Neural progenitor cell (in vitro differentiated cells): ENCODE measurements around the gene ARSA. TPM values are rescaled to one million over a fixed set of nuclear protein-coding genes. Genes with fewer than 3 reads are reported as not detected.
"Not testable (repeated sequence)": the region's sequence is repeated elsewhere in the genome, so short reads cannot be mapped to it uniquely, and the experiment has no call there.

Experiments
- DNase-seq: peaks from one replicate; pipeline ENCODE4 v3.0.0-alpha.2; 2016; ENCODE audit warnings: low spot score
- H2AFZ ChIP-seq: fragments of 200-600 bp; sonication (generic); replicated peaks from 2 replicates; pipeline ENCODE4 v1.6.1; 2016; ENCODE audit warnings: antibody characterized with exemption
- H3F3A ChIP-seq: fragments of 200-600 bp; sonication (generic); 2 replicates; pipeline ENCODE4 v1.6.1; 2016; ENCODE audit warnings: antibody characterized with exemption, low read depth
- H3K27ac ChIP-seq: fragments of 200-600 bp; sonication (generic); 2 replicates; pipeline ENCODE4 v1.5.1; 2016; ENCODE audit warnings: mild to moderate bottlenecking
- H3K27me3 ChIP-seq: fragments of 200-600 bp; sonication (generic); 2 replicates; pipeline ENCODE4 v1.6.1; 2016; ENCODE audit warnings: mild to moderate bottlenecking, moderate library complexity
- H3K36me3 ChIP-seq: fragments of 200-600 bp; sonication (generic); 2 replicates; pipeline ENCODE4 v1.5.1; 2016
- H3K4me1 ChIP-seq: fragments of 200-600 bp; sonication (generic); 2 replicates; pipeline ENCODE4 v1.6.1; 2016; ENCODE audit warnings: mixed run types
- H3K4me2 ChIP-seq: fragments of 200-600 bp; sonication (generic); 2 replicates; pipeline ENCODE4 v1.6.1; 2016
- H3K4me3 ChIP-seq: fragments of 200-600 bp; sonication (generic); 2 replicates; pipeline ENCODE4 v1.5.1; 2016
- H3K79me2 ChIP-seq: fragments of 200-600 bp; sonication (generic); 2 replicates; pipeline ENCODE4 v1.6.1; 2016; ENCODE audit warnings: low read depth
- H3K9ac ChIP-seq: fragments of 200-600 bp; sonication (generic); 2 replicates; pipeline ENCODE4 v1.6.1; 2016
- H3K9me3 ChIP-seq: fragments of 200-600 bp; sonication (generic); 2 replicates; pipeline ENCODE4 v1.5.1; 2016; ENCODE audit warnings: low read depth
- H4K20me1 ChIP-seq: fragments of 200-600 bp; sonication (generic); 2 replicates; pipeline ENCODE4 v1.6.1; 2016; ENCODE audit warnings: low read depth
- H3K27ac Mint-ChIP-seq: 3 replicates; pipeline ENCODE4 v1.8.0; 2021; ENCODE audit warnings: mixed read lengths
- H3K27me3 Mint-ChIP-seq: 2 replicates; pipeline ENCODE4 v1.8.0; 2022; ENCODE audit warnings: low read depth, mild to moderate bottlenecking, inconsistent platforms, moderate library complexity, mixed read lengths; ENCODE audit not compliant: insufficient read depth
- H3K36me3 Mint-ChIP-seq: 3 replicates; pipeline ENCODE4 v1.8.0; 2021; ENCODE audit warnings: mixed read lengths
- H3K4me1 Mint-ChIP-seq: 3 replicates; pipeline ENCODE4 v1.8.0; 2021; ENCODE audit warnings: mixed read lengths
- H3K4me3 Mint-ChIP-seq: 3 replicates; pipeline ENCODE4 v1.8.0; 2021; ENCODE audit warnings: mild to moderate bottlenecking, moderate library complexity, mixed read lengths
- H3K9me3 Mint-ChIP-seq: 3 replicates; pipeline ENCODE4 v1.8.0; 2020; ENCODE audit warnings: mixed read lengths
- EZH2 ChIP-seq: fragments of 200-600 bp; sonication (generic); IDR thresholded peaks from 2 replicates; pipeline ENCODE4 v1.6.1; 2017; ENCODE audit warnings: antibody characterized with exemption, mild to moderate bottlenecking, moderate library complexity
- EZH2phosphoT487 ChIP-seq: fragments of 200-600 bp; sonication (generic); IDR thresholded peaks from 2 replicates; pipeline ENCODE4 v1.6.1; 2017; ENCODE audit warnings: antibody characterized with exemption
- total RNA-seq: library from RNA; depleted of rRNA; stranded (reverse); fragments of >200 nt; gene quantifications from 2 replicates; pipeline ENCODE4 v1.2.3, GENCODE V29; 2015; ENCODE audit warnings: low replicate concordance
- TF ChIP-seq, protein P1 (sequence below): fragments of 200-600 bp; sonication (generic); IDR thresholded peaks from 2 replicates; pipeline ENCODE4 v1.5.1; 2017; ENCODE audit warnings: antibody characterized with exemption, mild to moderate bottlenecking

The ARSA gene
- total RNA-seq, 1 donor from 2014 or later = 4.2 TPM

DNA sequence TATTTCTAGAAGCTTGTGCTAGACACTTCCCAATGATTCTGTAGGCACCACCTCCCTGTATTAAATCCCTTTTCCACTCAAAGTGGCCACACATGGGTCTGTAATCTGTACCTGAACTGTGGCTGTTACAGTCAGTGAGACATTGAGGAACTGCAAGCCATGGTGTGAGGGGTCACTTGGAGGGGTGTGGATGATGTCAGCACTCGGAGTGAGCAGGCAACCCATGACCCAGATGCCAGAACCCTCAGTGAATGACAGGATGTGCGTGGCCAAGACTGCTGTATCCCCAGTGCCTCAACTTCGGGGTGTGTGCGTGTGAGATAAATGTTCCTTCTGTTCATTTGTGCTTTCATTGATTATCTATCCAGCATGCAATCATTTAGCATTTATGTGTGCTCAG, 30.0 kb upstream of the ARSA start:
- TF ChIP-seq, protein P1, sequence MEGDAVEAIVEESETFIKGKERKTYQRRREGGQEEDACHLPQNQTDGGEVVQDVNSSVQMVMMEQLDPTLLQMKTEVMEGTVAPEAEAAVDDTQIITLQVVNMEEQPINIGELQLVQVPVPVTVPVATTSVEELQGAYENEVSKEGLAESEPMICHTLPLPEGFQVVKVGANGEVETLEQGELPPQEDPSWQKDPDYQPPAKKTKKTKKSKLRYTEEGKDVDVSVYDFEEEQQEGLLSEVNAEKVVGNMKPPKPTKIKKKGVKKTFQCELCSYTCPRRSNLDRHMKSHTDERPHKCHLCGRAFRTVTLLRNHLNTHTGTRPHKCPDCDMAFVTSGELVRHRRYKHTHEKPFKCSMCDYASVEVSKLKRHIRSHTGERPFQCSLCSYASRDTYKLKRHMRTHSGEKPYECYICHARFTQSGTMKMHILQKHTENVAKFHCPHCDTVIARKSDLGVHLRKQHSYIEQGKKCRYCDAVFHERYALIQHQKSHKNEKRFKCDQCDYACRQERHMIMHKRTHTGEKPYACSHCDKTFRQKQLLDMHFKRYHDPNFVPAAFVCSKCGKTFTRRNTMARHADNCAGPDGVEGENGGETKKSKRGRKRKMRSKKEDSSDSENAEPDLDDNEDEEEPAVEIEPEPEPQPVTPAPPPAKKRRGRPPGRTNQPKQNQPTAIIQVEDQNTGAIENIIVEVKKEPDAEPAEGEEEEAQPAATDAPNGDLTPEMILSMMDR = no peak
- TF ChIP-seq EZH2 (no peak), EZH2phosphoT487 (no peak)
- peaks cover 15% of the 10 kb centered on the region for H3K27me3 Mint-ChIP-seq

DNA sequence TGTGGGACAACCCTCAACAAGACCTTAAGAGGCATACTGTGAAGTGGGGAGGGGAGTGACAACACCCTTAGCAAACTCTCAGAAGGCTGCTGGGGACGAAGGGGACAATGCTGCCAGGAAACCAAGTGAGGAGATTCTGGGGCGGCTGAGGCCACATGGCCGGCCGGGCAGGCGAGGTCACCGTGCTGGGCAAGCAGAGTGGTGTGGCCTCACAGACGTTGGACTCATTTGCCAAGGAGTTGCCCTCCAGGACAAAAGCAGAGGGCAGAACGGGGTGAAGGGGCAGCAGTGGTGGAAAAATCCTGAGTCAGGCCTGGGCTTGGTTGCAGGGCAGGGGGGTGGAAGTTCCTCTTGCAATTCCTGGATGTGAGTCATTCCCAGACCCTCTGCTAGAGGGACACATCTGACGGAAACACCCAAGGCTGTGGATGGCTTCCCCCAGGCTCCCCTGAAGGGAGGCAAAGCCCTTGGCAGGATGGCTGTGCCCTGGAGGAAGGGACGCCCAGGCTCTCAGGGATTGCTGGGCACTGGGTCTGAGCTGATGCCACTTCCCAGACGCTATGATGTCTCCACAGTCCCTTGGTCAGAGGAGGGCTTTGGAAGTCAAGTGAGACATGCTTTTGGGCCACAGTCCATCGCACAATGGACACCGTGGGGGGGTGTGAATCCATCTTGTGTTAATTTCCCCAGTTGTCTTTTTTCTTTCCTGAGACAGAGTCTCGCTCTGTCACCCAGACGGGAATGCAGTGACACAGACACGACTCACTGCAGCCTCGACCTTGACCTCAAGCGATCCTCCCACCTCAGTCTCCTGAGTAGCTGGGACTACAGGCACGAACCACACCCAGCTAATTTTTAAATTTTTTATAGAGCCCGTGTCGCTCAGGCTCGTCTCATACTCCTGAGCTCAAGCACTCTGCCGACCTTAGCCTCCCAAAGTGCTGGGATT, 28.4 kb upstream of the ARSA start:
- H3K4me1 ChIP-seq = no peaks in the 10 kb centered on the region
- Mint-ChIP-seq H3K36me3 (peaks cover 2% of the 10 kb centered on the region), H3K4me1 (peaks cover 3% of the 10 kb centered on the region), H3K9me3 (peaks cover 32% of the 10 kb centered on the region), H3K4me3 (no peak overlapping the region), H3K27me3 (peaks cover 21% of the 10 kb centered on the region), H3K27ac (no peak overlapping the region)
- H4K20me1 ChIP-seq = no peaks in the 10 kb centered on the region
- peaks cover 27% of the 10 kb centered on the region for H3K27me3 ChIP-seq
- no peak overlapping the region for H3K4me2 ChIP-seq
- H3K27ac ChIP-seq = no peak overlapping the region
- no peaks in the 10 kb centered on the region for H3F3A ChIP-seq
- H3K9me3 ChIP-seq = no peaks in the 10 kb centered on the region
- H3K4me3 ChIP-seq = no peak overlapping the region
- no peaks in the 10 kb centered on the region for H3K79me2 ChIP-seq
- H3K9ac ChIP-seq = no peak overlapping the region
- TF ChIP-seq EZH2phosphoT487 (no peak), EZH2 (no peak)
- TF ChIP-seq, protein P1 = no peak
- DNase-seq = no peak
- H3K36me3 ChIP-seq = no peaks in the 10 kb centered on the region
- H2AFZ ChIP-seq = no peak overlapping the region

More for the DNA sequence above, 30.0 kb upstream of the ARSA start:
- H3K27ac Mint-ChIP-seq = no peak overlapping the region
- Histone ChIP-seq H4K20me1 (no peaks in the 10 kb centered on the region), H3K4me3 (no peak overlapping the region), H3K27ac (no peak overlapping the region), H3K9ac (no peak overlapping the region), H3K9me3 (no peaks in the 10 kb centered on the region), H3K4me2 (no peak overlapping the region), H3K4me1 (no peaks in the 10 kb centered on the region), H3K79me2 (no peaks in the 10 kb centered on the region), H3K36me3 (no peaks in the 10 kb centered on the region), H2AFZ (no peak overlapping the region), H3F3A (no peaks in the 10 kb centered on the region), H3K27me3 (peaks cover 26% of the 10 kb centered on the region)
- peaks cover 3% of the 10 kb centered on the region for H3K4me1 Mint-ChIP-seq
- no peak overlapping the region for H3K4me3 Mint-ChIP-seq
- peaks cover 2% of the 10 kb centered on the region for H3K36me3 Mint-ChIP-seq
- no peak for DNase-seq
- H3K9me3 Mint-ChIP-seq = peaks cover 25% of the 10 kb centered on the region

DNA sequence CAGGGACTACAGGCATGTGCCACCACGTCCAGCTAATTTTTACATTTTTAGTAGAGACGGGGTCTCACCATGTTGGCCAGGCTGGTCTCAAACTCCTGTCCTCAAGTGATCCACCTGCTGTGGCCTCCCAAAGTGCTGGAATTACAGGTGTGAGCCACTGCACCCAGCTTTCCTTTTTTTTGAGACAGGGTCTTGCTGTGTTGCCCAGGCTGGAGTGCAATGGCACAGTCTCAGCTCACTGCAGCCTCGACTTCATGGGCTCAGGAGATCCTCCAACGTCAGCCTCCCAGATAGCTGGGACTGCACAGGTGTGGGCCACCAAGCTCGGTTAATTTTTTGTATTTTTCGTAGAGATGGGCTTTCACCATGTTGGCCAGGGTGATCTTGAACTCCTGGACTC, 26.7 kb upstream of the ARSA start:
- H4K20me1 ChIP-seq, H3K36me3 ChIP-seq, H3K27ac ChIP-seq, H3K36me3 Mint-ChIP-seq, H3K4me1 Mint-ChIP-seq, H2AFZ ChIP-seq, H3K4me3 Mint-ChIP-seq, H3K9ac ChIP-seq, H3K4me3 ChIP-seq, H3K9me3 ChIP-seq, H3K4me1 ChIP-seq, H3K27ac Mint-ChIP-seq, H3K4me2 ChIP-seq, H3K79me2 ChIP-seq, DNase-seq, H3F3A ChIP-seq: not testable (repeated sequence)
- peaks cover 22% of the 10 kb centered on the region for H3K27me3 ChIP-seq
- H3K9me3 Mint-ChIP-seq = peaks cover 30% of the 10 kb centered on the region
- H3K27me3 Mint-ChIP-seq = peaks cover 21% of the 10 kb centered on the region

DNA sequence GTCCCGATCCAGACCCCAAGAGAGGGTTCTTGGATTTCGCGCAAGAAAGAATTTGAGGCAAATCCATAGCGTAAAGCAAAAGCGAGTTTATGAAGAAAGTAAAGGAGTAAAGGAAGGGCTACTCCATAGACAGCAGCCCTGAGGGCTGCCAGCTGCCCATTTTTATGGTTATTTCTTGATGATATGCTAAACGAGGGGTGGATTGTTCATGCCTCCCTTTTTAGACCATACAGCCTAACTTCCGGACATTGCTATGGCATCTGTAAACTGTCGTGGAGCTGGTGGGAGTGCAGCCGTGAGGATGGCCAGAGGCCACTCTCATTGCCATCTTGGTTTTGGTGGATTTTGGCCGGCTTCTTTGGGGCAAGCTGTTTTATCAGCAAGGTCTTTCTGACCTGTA, 25.3 kb upstream of the ARSA start:
- no peaks in the 10 kb centered on the region for H3K36me3 ChIP-seq
- H3F3A ChIP-seq = no peaks in the 10 kb centered on the region
- H3K27me3 ChIP-seq = peaks cover 22% of the 10 kb centered on the region
- TF ChIP-seq, protein P1 = no peak
- no peak for TF ChIP-seq EZH2
- TF ChIP-seq EZH2phosphoT487 = no peak
- H3K4me1 ChIP-seq = no peaks in the 10 kb centered on the region
- no peak overlapping the region for H3K4me2 ChIP-seq
- H2AFZ ChIP-seq = no peak overlapping the region
- Mint-ChIP-seq H3K4me1 (peaks cover 3% of the 10 kb centered on the region), H3K36me3 (peaks cover 2% of the 10 kb centered on the region), H3K27me3 (peaks cover 21% of the 10 kb centered on the region), H3K27ac (no peak overlapping the region), H3K9me3 (peaks cover 36% of the 10 kb centered on the region), H3K4me3 (no peak overlapping the region)
- no peak overlapping the region for H3K4me3 ChIP-seq
- DNase-seq = no peak
- H4K20me1 ChIP-seq = no peaks in the 10 kb centered on the region
- no peaks in the 10 kb centered on the region for H3K79me2 ChIP-seq
- no peak overlapping the region for H3K9ac ChIP-seq
- no peak overlapping the region for H3K27ac ChIP-seq
- H3K9me3 ChIP-seq = peaks cover 20% of the 10 kb centered on the region

DNA sequence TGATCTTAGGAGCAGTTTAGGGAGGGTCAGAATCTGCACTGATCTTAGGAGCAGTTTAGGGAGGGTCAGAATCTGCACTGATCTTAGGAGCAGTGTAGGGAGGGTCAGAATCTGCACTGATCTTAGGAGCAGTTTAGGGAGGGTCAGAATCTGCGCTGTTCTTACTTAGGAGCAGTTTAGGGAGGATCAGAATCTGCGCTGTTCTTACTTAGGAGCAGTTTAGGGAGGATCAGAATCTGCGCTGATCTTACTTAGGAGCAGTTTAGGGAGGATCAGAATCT, 15.8 kb upstream of the ARSA start:
- not testable (repeated sequence) for DNase-seq, H3K27ac Mint-ChIP-seq, H3K4me3 Mint-ChIP-seq, H3K4me3 ChIP-seq, H4K20me1 ChIP-seq, H3K79me2 ChIP-seq, H3K9ac ChIP-seq, H3K27me3 Mint-ChIP-seq, H3K36me3 Mint-ChIP-seq, H3K9me3 ChIP-seq, H3K27ac ChIP-seq, H3K4me2 ChIP-seq, H3K36me3 ChIP-seq, H2AFZ ChIP-seq
- Histone ChIP-seq H3F3A (peaks cover 19% of the 10 kb centered on the region), H3K4me1 (peaks cover 17% of the 10 kb centered on the region), H3K27me3 (peaks cover 32% of the 10 kb centered on the region)
- peaks cover 23% of the 10 kb centered on the region for H3K4me1 Mint-ChIP-seq
- H3K9me3 Mint-ChIP-seq = peaks cover 14% of the 10 kb centered on the region
